ENCODE results near the gene LRRN3. TPM values are rescaled to one million over a fixed set of nuclear protein-coding genes. Genes with fewer than 3 reads are reported as not detected.

Gene LRRN3
- total RNA-seq, 6 donors from 2014 or later, result 0.89 to 5.4 (median 2.6) TPM; not detected in 1

DNA sequence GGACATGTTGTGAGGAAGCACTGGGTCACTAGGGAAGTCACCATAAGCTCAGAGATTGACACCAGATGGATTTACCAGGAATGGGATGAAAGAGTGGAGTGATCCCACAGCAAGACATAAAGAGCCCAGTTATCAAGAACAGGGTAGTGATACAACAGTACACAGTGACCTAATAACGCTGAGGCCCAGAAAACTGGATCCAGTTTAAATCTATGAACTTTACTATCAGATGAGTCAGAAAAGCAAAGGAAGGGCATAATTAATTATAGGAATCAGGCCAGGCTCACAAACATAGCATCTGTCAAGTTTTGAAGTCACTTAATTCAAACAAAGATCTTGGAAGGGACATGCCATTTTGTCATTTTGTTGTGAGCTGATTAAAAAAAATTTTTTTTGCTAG lies 73.5 kb downstream of the LRRN3 start:
- DNase-seq, result no peak
- Histone ChIP-seq H3K9me3 (no peaks in the 10 kb centered on the region), H3K4me3 (no peak overlapping the region), H3K36me3 (no peaks in the 10 kb centered on the region), H3K4me1 (no peaks in the 10 kb centered on the region), H3K27ac (no peak overlapping the region), H3K27me3 (no peaks in the 10 kb centered on the region)
- 76 to 90% methylated on average over 1 of the region's 1 CpG for WGBS, 2 donors
- no peak for TF ChIP-seq POLR2A (IDR thresholded peaks at IDR 0.05)
- no peak for TF ChIP-seq POLR2AphosphoS5 (IDR thresholded peaks at IDR 0.05)
- TF ChIP-seq, protein P1, sequence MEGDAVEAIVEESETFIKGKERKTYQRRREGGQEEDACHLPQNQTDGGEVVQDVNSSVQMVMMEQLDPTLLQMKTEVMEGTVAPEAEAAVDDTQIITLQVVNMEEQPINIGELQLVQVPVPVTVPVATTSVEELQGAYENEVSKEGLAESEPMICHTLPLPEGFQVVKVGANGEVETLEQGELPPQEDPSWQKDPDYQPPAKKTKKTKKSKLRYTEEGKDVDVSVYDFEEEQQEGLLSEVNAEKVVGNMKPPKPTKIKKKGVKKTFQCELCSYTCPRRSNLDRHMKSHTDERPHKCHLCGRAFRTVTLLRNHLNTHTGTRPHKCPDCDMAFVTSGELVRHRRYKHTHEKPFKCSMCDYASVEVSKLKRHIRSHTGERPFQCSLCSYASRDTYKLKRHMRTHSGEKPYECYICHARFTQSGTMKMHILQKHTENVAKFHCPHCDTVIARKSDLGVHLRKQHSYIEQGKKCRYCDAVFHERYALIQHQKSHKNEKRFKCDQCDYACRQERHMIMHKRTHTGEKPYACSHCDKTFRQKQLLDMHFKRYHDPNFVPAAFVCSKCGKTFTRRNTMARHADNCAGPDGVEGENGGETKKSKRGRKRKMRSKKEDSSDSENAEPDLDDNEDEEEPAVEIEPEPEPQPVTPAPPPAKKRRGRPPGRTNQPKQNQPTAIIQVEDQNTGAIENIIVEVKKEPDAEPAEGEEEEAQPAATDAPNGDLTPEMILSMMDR (IDR thresholded peaks at IDR 0.05), result no peak
- no peak for TF ChIP-seq EP300 (IDR thresholded peaks at IDR 0.05)
- ATAC-seq (ENCODE audit: low FRiP score in 2 of 2), result no peak

GRCh38 chr7:111168182-111168581 lies 77.3 kb downstream of the LRRN3 start:
- H3K4me1 ChIP-seq, result no peaks in the 10 kb centered on the region
- no peaks in the 10 kb centered on the region for H3K36me3 ChIP-seq
- ATAC-seq (ENCODE audit: low FRiP score in 2 of 2), result no peak
- no peak overlapping the region for H3K27ac ChIP-seq
- no peak overlapping the region for H3K4me3 ChIP-seq
- DNase-seq, result no peak
- TF ChIP-seq POLR2A (IDR thresholded peaks at IDR 0.05) (no peak), POLR2AphosphoS5 (IDR thresholded peaks at IDR 0.05) (no peak), EP300 (IDR thresholded peaks at IDR 0.05) (no peak)
- TF ChIP-seq, protein P1 (IDR thresholded peaks at IDR 0.05), result no peak
- 59 to 64% methylated on average over 2 of the region's 2 CpGs for WGBS, 2 donors
- H3K27me3 ChIP-seq, result no peaks in the 10 kb centered on the region
- no peaks in the 10 kb centered on the region for H3K9me3 ChIP-seq

- H3K27ac ChIP-seq, result no peak overlapping the region
- no peak for DNase-seq
- TF ChIP-seq EP300 (IDR thresholded peaks at IDR 0.05) (no peak), POLR2AphosphoS5 (IDR thresholded peaks at IDR 0.05) (no peak), POLR2A (IDR thresholded peaks at IDR 0.05) (no peak)
- TF ChIP-seq, protein P1 (IDR thresholded peaks at IDR 0.05), result no peak
- no peaks in the 10 kb centered on the region for H3K4me1 ChIP-seq
- ATAC-seq (ENCODE audit: low FRiP score in 2 of 2), result no peak
- H3K9me3 ChIP-seq, result no peaks in the 10 kb centered on the region
- H3K27me3 ChIP-seq, result no peaks in the 10 kb centered on the region
- no peaks in the 10 kb centered on the region for H3K36me3 ChIP-seq
- 95% methylated on average over 2 of the region's 2 CpGs for WGBS, 2 donors
- no peak overlapping the region for H3K4me3 ChIP-seq
These were observed 81.8 kb downstream of the LRRN3 start for GRCh38 chr7:111172564-111173257.

GRCh38 chr7:111173528-111173927 lies 82.6 kb downstream of the LRRN3 start:
- Histone ChIP-seq H3K27ac (no peak overlapping the region), H3K27me3 (no peaks in the 10 kb centered on the region), H3K9me3 (no peaks in the 10 kb centered on the region), H3K4me1 (no peaks in the 10 kb centered on the region), H3K4me3 (no peak overlapping the region), H3K36me3 (no peaks in the 10 kb centered on the region)
- ATAC-seq (ENCODE audit: low FRiP score in 2 of 2), result no peak
- 75 to 80% methylated on average over 2 of the region's 2 CpGs for WGBS, 2 donors
- DNase-seq, result no peak
- TF ChIP-seq POLR2AphosphoS5 (IDR thresholded peaks at IDR 0.05), result no peak
- no peak for TF ChIP-seq EP300 (IDR thresholded peaks at IDR 0.05)
- TF ChIP-seq, protein P1 (IDR thresholded peaks at IDR 0.05), result no peak
- no peak for TF ChIP-seq POLR2A (IDR thresholded peaks at IDR 0.05)

- no peak for ATAC-seq (ENCODE audit: low FRiP score in 2 of 2)
- Histone ChIP-seq H3K36me3 (no peaks in the 10 kb centered on the region), H3K4me3 (no peak overlapping the region), H3K27me3 (no peaks in the 10 kb centered on the region), H3K9me3 (no peaks in the 10 kb centered on the region), H3K27ac (no peak overlapping the region), H3K4me1 (no peaks in the 10 kb centered on the region)
- DNase-seq, result no peak
- TF ChIP-seq EP300 (IDR thresholded peaks at IDR 0.05) (no peak), POLR2A (IDR thresholded peaks at IDR 0.05) (no peak), POLR2AphosphoS5 (IDR thresholded peaks at IDR 0.05) (no peak)
- TF ChIP-seq, protein P1 (IDR thresholded peaks at IDR 0.05), result no peak
- 81 to 94% methylated on average over 2 of the region's 2 CpGs for WGBS, 2 donors
These were observed 83.1 kb downstream of the LRRN3 start for GRCh38 chr7:111173990-111174389.

Data from upper lobe of left lung (tissue), 6 donors.